ENCODE data around the gene ISOC2. TPM values are rescaled to one million over a fixed set of nuclear protein-coding genes. Genes with fewer than 3 reads are reported as not detected.
A peak's percentile ranks its signal among the peaks of the same experiment; 100 is the strongest.

Gene ISOC2
- total RNA-seq, 1 donor from 2014 or later, result 33.2 TPM

- Histone ChIP-seq H3K4me3 (ENCODE audit: low read depth, low read length) (no peak overlapping the region), H3K36me3 (ENCODE audit: control insufficient read depth, insufficient read depth, low read length) (no peaks in the 10 kb centered on the region), H3K27me3 (ENCODE audit: control insufficient read depth, insufficient read depth, low read length) (no peaks in the 10 kb centered on the region)
- FAIRE-seq (no peak), DNase-seq (ENCODE audit: low read depth) (no peak)
- TF ChIP-seq CTCF (IDR thresholded peaks at IDR 0.05; ENCODE audit: insufficient read depth, low read length, severe bottlenecking), result no peak
These were observed 6.6 kb upstream of the ISOC2 start for GRCh38 chr19:55468054-55468393.

- Histone ChIP-seq H3K36me3 (ENCODE audit: control insufficient read depth, insufficient read depth, low read length) (no peaks in the 10 kb centered on the region), H3K27me3 (ENCODE audit: control insufficient read depth, insufficient read depth, low read length) (no peaks in the 10 kb centered on the region), H3K4me3 (ENCODE audit: low read depth, low read length) (no peak overlapping the region)
- peak; percentile 95 for TF ChIP-seq CTCF (IDR thresholded peaks at IDR 0.05; ENCODE audit: insufficient read depth, low read length, severe bottlenecking)
- DNase-seq (ENCODE audit: low read depth), result no peak
- FAIRE-seq, result no peak
These were observed 6.0 kb upstream of the ISOC2 start for GRCh38 chr19:55467236-55468053.

GRCh38 chr19:55466241-55466614 is 4.8 kb upstream of the ISOC2 start:
- Histone ChIP-seq H3K36me3 (ENCODE audit: control insufficient read depth, insufficient read depth, low read length) (no peaks in the 10 kb centered on the region), H3K27me3 (ENCODE audit: control insufficient read depth, insufficient read depth, low read length) (no peaks in the 10 kb centered on the region), H3K4me3 (ENCODE audit: low read depth, low read length) (no peak overlapping the region)
- DNase-seq (ENCODE audit: low read depth), result no peak
- FAIRE-seq, result no peak
- TF ChIP-seq CTCF (IDR thresholded peaks at IDR 0.05; ENCODE audit: insufficient read depth, low read length, severe bottlenecking), result no peak

- H3K4me3 ChIP-seq (ENCODE audit: low read depth, low read length), result no peak overlapping the region
- TF ChIP-seq CTCF (IDR thresholded peaks at IDR 0.05; ENCODE audit: insufficient read depth, low read length, severe bottlenecking), result no peak
- no peaks in the 10 kb centered on the region for H3K36me3 ChIP-seq (ENCODE audit: control insufficient read depth, insufficient read depth, low read length)
- FAIRE-seq (peak; percentile 47), DNase-seq (ENCODE audit: low read depth) (no peak)
- H3K27me3 ChIP-seq (ENCODE audit: control insufficient read depth, insufficient read depth, low read length), result no peaks in the 10 kb centered on the region
These were observed 4.2 kb upstream of the ISOC2 start for GRCh38 chr19:55465460-55466240.

GRCh38 chr19:55464662-55465054 is 3.2 kb upstream of the ISOC2 start, which contains the start of gene C19orf85:
C19orf85 (minus strand) TSS chr19:55464751; CDS start chr19:55464554, 197 bp downstream.
- Histone ChIP-seq H3K36me3 (ENCODE audit: control insufficient read depth, insufficient read depth, low read length) (no peaks in the 10 kb centered on the region), H3K27me3 (ENCODE audit: control insufficient read depth, insufficient read depth, low read length) (no peaks in the 10 kb centered on the region), H3K4me3 (ENCODE audit: low read depth, low read length) (no peak within 1 kb of the TSS)
- FAIRE-seq (no peak), DNase-seq (ENCODE audit: low read depth) (no peak)
- no peak for TF ChIP-seq CTCF (IDR thresholded peaks at IDR 0.05; ENCODE audit: insufficient read depth, low read length, severe bottlenecking)
